Karpas-422 (cell line): ENCODE measurements around the gene TBC1D19. TPM values are rescaled to one million over a fixed set of nuclear protein-coding genes. Genes with fewer than 3 reads are reported as not detected.

Experiments used
- DNase-seq: peaks from one replicate; pipeline ENCODE4 v3.0.0-alpha.2; 2015
- H2AFZ ChIP-seq: fragments of 200-600 bp; sonication (generic); 2 replicates; pipeline ENCODE4 v1.6.1; 2014; ENCODE audit warnings: antibody characterized with exemption, low read length, mixed read lengths
- H3K27ac ChIP-seq: fragments of 200-600 bp; sonication (generic); 2 replicates; pipeline ENCODE4 v1.5.1; 2014; ENCODE audit warnings: mild to moderate bottlenecking, low read length, moderate library complexity
- H3K27me3 ChIP-seq: fragments of 200-600 bp; sonication (generic); 2 replicates; pipeline ENCODE4 v1.6.1; 2014; ENCODE audit warnings: low read length, mixed read lengths
- H3K36me3 ChIP-seq: fragments of 200-600 bp; sonication (generic); 2 replicates; pipeline ENCODE4 v1.6.1; 2014; ENCODE audit warnings: low read length, mixed read lengths; ENCODE audit not compliant: insufficient read depth
- H3K4me1 ChIP-seq: fragments of 200-600 bp; sonication (generic); 2 replicates; pipeline ENCODE4 v1.6.1; 2014; ENCODE audit warnings: mild to moderate bottlenecking, low read length, mixed read lengths
- H3K4me2 ChIP-seq: fragments of 200-600 bp; sonication (generic); 2 replicates; pipeline ENCODE4 v1.6.1; 2014; ENCODE audit warnings: low read length, low read depth, mild to moderate bottlenecking; ENCODE audit not compliant: poor library complexity, severe bottlenecking
- H3K4me3 ChIP-seq: fragments of 200-600 bp; sonication (generic); 2 replicates; pipeline ENCODE4 v1.5.1; 2014; ENCODE audit warnings: mild to moderate bottlenecking, antibody characterized with exemption, low read length, mixed read lengths
- H3K79me2 ChIP-seq: fragments of 200-600 bp; sonication (generic); 2 replicates; pipeline ENCODE4 v1.6.1; 2014; ENCODE audit warnings: mild to moderate bottlenecking, low read length, mixed read lengths
- H3K9ac ChIP-seq: fragments of 200-600 bp; sonication (generic); 2 replicates; pipeline ENCODE4 v1.6.0; 2014; ENCODE audit warnings: low read length
- H3K9me2 ChIP-seq: fragments of 200-600 bp; sonication (generic), shearing (Covaris generic); replicated peaks from 2 replicates; pipeline ENCODE4 v1.6.0; 2014; ENCODE audit warnings: mild to moderate bottlenecking, low read length, moderate library complexity; ENCODE audit not compliant: insufficient read depth
- H3K9me3 ChIP-seq: fragments of 300-700, 200-600 bp; sonication (generic); 2 replicates; pipeline ENCODE4 v1.6.1; 2014; ENCODE audit warnings: low read length, mixed read lengths
- H4K20me1 ChIP-seq: fragments of 200-600 bp; sonication (generic); 2 replicates; pipeline ENCODE4 v1.6.1; 2014; ENCODE audit warnings: mild to moderate bottlenecking, antibody characterized with exemption, low read length, low read depth; ENCODE audit not compliant: insufficient read depth
- total RNA-seq: library from RNA; depleted of rRNA; stranded (reverse); fragments of >200 nt; shearing (Covaris generic); gene quantifications from 2 replicates; pipeline ENCODE4 v1.2.3, GENCODE V29; 2014; ENCODE audit warnings: low replicate concordance

Gene TBC1D19
- total RNA-seq, 1 experiment from 2014 or later, result 14.1 TPM

- Histone ChIP-seq H3K9ac (peak overlapping the region; percentile 51), H3K4me3 (peak overlapping the region; percentile 35), H3K4me2 (peak overlapping the region; percentile 54), H3K27me3 (no peaks in the 10 kb centered on the region), H3K9me2 (no peaks in the 10 kb centered on the region), H2AFZ (0 out of 2 replicates have a peak overlapping the region, but pooled peaks have one; percentile 14), H3K79me2 (no peaks in the 10 kb centered on the region), H3K4me1 (peaks cover 51% of the 10 kb centered on the region), H3K9me3 (no peaks in the 10 kb centered on the region), H3K27ac (peak overlapping the region; percentile 82), H4K20me1 (no peaks in the 10 kb centered on the region), H3K36me3 (no peaks in the 10 kb centered on the region)
- DNase-seq, result peak; percentile 95
Measured at GRCh38 chr4:26780539-26780938, 196.7 kb downstream of the TBC1D19 start.

GRCh38 chr4:26782168-26782829 lies 198.4 kb downstream of the TBC1D19 start:
- DNase-seq, result peak; percentile 78
- no peaks in the 10 kb centered on the region for H3K79me2 ChIP-seq
- no peaks in the 10 kb centered on the region for H3K36me3 ChIP-seq
- H4K20me1 ChIP-seq, result no peaks in the 10 kb centered on the region
- peak overlapping the region; percentile 54 for H3K4me2 ChIP-seq
- no peaks in the 10 kb centered on the region for H3K27me3 ChIP-seq
- H3K4me1 ChIP-seq, result peaks cover 68% of the 10 kb centered on the region
- peak overlapping the region; percentile 50 for H3K9ac ChIP-seq
- H3K4me3 ChIP-seq, result peak overlapping the region; percentile 24
- peak overlapping the region; percentile 82 for H3K27ac ChIP-seq
- no peaks in the 10 kb centered on the region for H3K9me2 ChIP-seq
- no peaks in the 10 kb centered on the region for H3K9me3 ChIP-seq
- no peak overlapping the region for H2AFZ ChIP-seq

- DNase-seq, result no peak
- H3K9me2 ChIP-seq, result no peaks in the 10 kb centered on the region
- H2AFZ ChIP-seq, result no peak overlapping the region
- H3K4me3 ChIP-seq, result no peak overlapping the region
- no peaks in the 10 kb centered on the region for H4K20me1 ChIP-seq
- H3K36me3 ChIP-seq, result no peaks in the 10 kb centered on the region
- H3K27ac ChIP-seq, result peak overlapping the region; percentile 82
- H3K9ac ChIP-seq, result 0 out of 2 replicates have a peak overlapping the region, but pooled peaks have one; percentile 50
- peaks cover 73% of the 10 kb centered on the region for H3K4me1 ChIP-seq
- H3K27me3 ChIP-seq, result no peaks in the 10 kb centered on the region
- H3K9me3 ChIP-seq, result no peaks in the 10 kb centered on the region
- H3K79me2 ChIP-seq, result no peaks in the 10 kb centered on the region
- peak overlapping the region; percentile 54 for H3K4me2 ChIP-seq
Measured at GRCh38 chr4:26782830-26783202, 198.9 kb downstream of the TBC1D19 start.

GRCh38 chr4:26784207-26784865 lies 200.5 kb downstream of the TBC1D19 start:
- Histone ChIP-seq H3K4me3 (no peak overlapping the region), H3K9ac (no peak overlapping the region), H3K9me3 (no peaks in the 10 kb centered on the region), H3K27ac (no peak overlapping the region), H3K36me3 (no peaks in the 10 kb centered on the region), H2AFZ (no peak overlapping the region), H4K20me1 (no peaks in the 10 kb centered on the region), H3K79me2 (no peaks in the 10 kb centered on the region), H3K4me1 (peaks cover 87% of the 10 kb centered on the region), H3K9me2 (no peaks in the 10 kb centered on the region), H3K4me2 (no peak overlapping the region), H3K27me3 (no peaks in the 10 kb centered on the region)
- no peak for DNase-seq

GRCh38 chr4:26785312-26785711 lies 201.4 kb downstream of the TBC1D19 start:
- no peaks in the 10 kb centered on the region for H3K9me2 ChIP-seq
- DNase-seq, result no peak
- 0 out of 2 replicates have a peak, but pooled peaks cover 4% of the 10 kb centered on the region for H3K9me3 ChIP-seq
- H3K4me3 ChIP-seq, result no peak overlapping the region
- no peak overlapping the region for H2AFZ ChIP-seq
- H3K4me2 ChIP-seq, result no peak overlapping the region
- H3K4me1 ChIP-seq, result peaks cover 84% of the 10 kb centered on the region
- H3K27me3 ChIP-seq, result no peaks in the 10 kb centered on the region
- no peaks in the 10 kb centered on the region for H3K79me2 ChIP-seq
- H4K20me1 ChIP-seq, result no peaks in the 10 kb centered on the region
- H3K9ac ChIP-seq, result no peak overlapping the region
- no peaks in the 10 kb centered on the region for H3K36me3 ChIP-seq
- peak overlapping the region; percentile 93 for H3K27ac ChIP-seq

GRCh38 chr4:26785810-26786209 lies 201.9 kb downstream of the TBC1D19 start:
- Histone ChIP-seq H3K4me1 (peaks cover 83% of the 10 kb centered on the region), H2AFZ (no peak overlapping the region), H3K27ac (peak overlapping the region; percentile 93)

GRCh38 chr4:26786916-26787315 lies 203.0 kb downstream of the TBC1D19 start:
- peak; percentile 95 for DNase-seq
- no peaks in the 10 kb centered on the region for H3K79me2 ChIP-seq
- H4K20me1 ChIP-seq, result no peaks in the 10 kb centered on the region
- H3K9me3 ChIP-seq, result 0 out of 2 replicates have a peak, but pooled peaks cover 4% of the 10 kb centered on the region
- H3K27me3 ChIP-seq, result no peaks in the 10 kb centered on the region
- H2AFZ ChIP-seq, result no peak overlapping the region
- H3K9me2 ChIP-seq, result no peaks in the 10 kb centered on the region
- H3K4me3 ChIP-seq, result peak overlapping the region; percentile 56
- peaks cover 71% of the 10 kb centered on the region for H3K4me1 ChIP-seq
- H3K4me2 ChIP-seq, result peak overlapping the region; percentile 70
- H3K27ac ChIP-seq, result peak overlapping the region; percentile 93
- H3K36me3 ChIP-seq, result no peaks in the 10 kb centered on the region
- H3K9ac ChIP-seq, result peak overlapping the region; percentile 70

More at GRCh38 chr4:26785810-26786209, 201.9 kb downstream of the TBC1D19 start:
- Histone ChIP-seq H3K4me3 (no peak overlapping the region), H3K9me3 (0 out of 2 replicates have a peak, but pooled peaks cover 4% of the 10 kb centered on the region), H3K9ac (peak overlapping the region; percentile 44), H3K79me2 (no peaks in the 10 kb centered on the region), H3K27me3 (no peaks in the 10 kb centered on the region), H3K9me2 (no peaks in the 10 kb centered on the region), H3K4me2 (peak overlapping the region; percentile 33), H4K20me1 (no peaks in the 10 kb centered on the region), H3K36me3 (no peaks in the 10 kb centered on the region)
- no peak for DNase-seq
